CD4-positive, CD25-positive, alpha-beta regulatory T cell (primary cell): ENCODE results near the gene MRPL44. TPM values are rescaled to one million over a fixed set of nuclear protein-coding genes. Genes with fewer than 3 reads are reported as not detected.
A peak's percentile ranks its signal among the peaks of the same experiment; 100 is the strongest.

ENCODE experiments used
- ATAC-seq, 2 donors: fragments of 150-1000 bp; cut with Tn5 transposase; one replicate each; pipeline ENCODE4 v1.10.0; 2021; ENCODE audit warnings: low read depth in 2 of 2, moderate number of reproducible peaks in 2 of 2, moderate library complexity in 1 of 2
- DNase-seq, 3 donors: peaks; one replicate each; pipeline versions ENCODE4 v3.0.0 to v3.0.0-alpha.2; 2012 to 2022; ENCODE audit warnings: mixed read lengths in 1 of 3
- H3K27ac ChIP-seq: one replicate; pipeline ENCODE4 v1.7.0; 2013; ENCODE audit warnings: mild to moderate bottlenecking, low read length; ENCODE audit not compliant: insufficient read depth, poor library complexity, severe bottlenecking
- H3K27me3 ChIP-seq: one replicate; pipeline ENCODE4 v1.7.0; 2013; ENCODE audit warnings: low read length; ENCODE audit not compliant: control insufficient read depth, insufficient read depth
- H3K36me3 ChIP-seq: one replicate; pipeline ENCODE4 v1.7.0; 2013; ENCODE audit warnings: mild to moderate bottlenecking, low read length, moderate library complexity; ENCODE audit not compliant: control insufficient read depth, insufficient read depth
- H3K4me1 ChIP-seq: 2 replicates; pipeline ENCODE4 v1.7.0; 2013; ENCODE audit warnings: mild to moderate bottlenecking, low read length; ENCODE audit not compliant: insufficient read depth, control insufficient read depth, poor library complexity, severe bottlenecking
- H3K4me3 ChIP-seq: one replicate; pipeline ENCODE4 v1.7.0; 2013; ENCODE audit warnings: low read depth, mild to moderate bottlenecking, low read length, moderate library complexity
- H3K9me3 ChIP-seq, 2 experiments: 1 replicate in 1 of 2; 2 replicates in 1 of 2; pipeline ENCODE4 v1.7.0; 2013; ENCODE audit warnings: low read length in 2 of 2, mild to moderate bottlenecking in 1 of 2, moderate library complexity in 1 of 2; ENCODE audit not compliant: control insufficient read depth in 2 of 2
- H3K27ac Mint-ChIP-seq, 3 donors: one replicate each; pipeline ENCODE4 v1.8.0; 2020 to 2022; ENCODE audit warnings: mild to moderate bottlenecking in 3 of 3, mixed read lengths in 3 of 3, moderate library complexity in 2 of 3
- H3K27me3 Mint-ChIP-seq: one replicate; pipeline ENCODE4 v1.8.0; 2022; ENCODE audit warnings: mild to moderate bottlenecking, mixed read lengths
- H3K36me3 Mint-ChIP-seq: one replicate; pipeline ENCODE4 v1.8.0; 2020; ENCODE audit warnings: mixed read lengths
- H3K4me1 Mint-ChIP-seq, 4 donors: one replicate each; pipeline ENCODE4 v1.8.0; 2020 to 2022; ENCODE audit warnings: mixed read lengths in 4 of 4, mild to moderate bottlenecking in 1 of 4
- H3K4me3 Mint-ChIP-seq, 4 donors: one replicate each; pipeline ENCODE4 v1.8.0; 2020 to 2022; ENCODE audit warnings: mild to moderate bottlenecking in 4 of 4, mixed read lengths in 4 of 4, moderate library complexity in 3 of 4
- H3K9me3 Mint-ChIP-seq, 7 donors: one replicate each; pipeline ENCODE4 v1.8.0; 2020 to 2022; ENCODE audit warnings: mixed read lengths in 7 of 7, mild to moderate bottlenecking in 3 of 7, moderate library complexity in 2 of 7
- polyA plus RNA-seq, 4 donors: library from polyadenylated mRNA; unstranded; fragments of 300-500 nt; fragmentation: Illumina TruSeq; gene quantifications; one replicate each; pipeline ENCODE4 v1.2.3, GENCODE V29; 2021
- total RNA-seq: library from RNA; stranded (reverse); gene quantifications from one replicate; pipeline ENCODE4 v1.2.3, GENCODE V29; 2022

MRPL44 gene
- total and polyA plus RNA-seq, 5 donors from 2014 or later, result 27.4 to 46.5 (median 38.4) TPM

- H3K27ac Mint-ChIP-seq, result peak overlapping the region in 2 of 3 donors; percentile 20 to 89
- ATAC-seq (peak in 1 of 2 donors; percentile 30), DNase-seq (no peak)
- H3K4me1 Mint-ChIP-seq, result peaks cover 20 to 58% (median 40%) of the 10 kb centered on the region in 4 donors
- no peaks in the 10 kb centered on the region for H3K27me3 ChIP-seq
- H3K27ac ChIP-seq, result no peak overlapping the region
- peaks cover 15% of the 10 kb centered on the region for H3K4me1 ChIP-seq
- H3K27me3 Mint-ChIP-seq, result no peaks in the 10 kb centered on the region
- peaks cover 0 to 2% of the 10 kb centered on the region in 2 experiments for H3K9me3 ChIP-seq
- peaks cover 0 to 7% (median 0%) of the 10 kb centered on the region in 7 donors for H3K9me3 Mint-ChIP-seq
- peak overlapping the region; percentile 51 for H3K4me3 ChIP-seq
- peaks cover 7% of the 10 kb centered on the region for H3K36me3 Mint-ChIP-seq
- H3K4me3 Mint-ChIP-seq, result peak overlapping the region in 3 of 4 donors; percentile 11 to 36 (median 13)
- no peaks in the 10 kb centered on the region for H3K36me3 ChIP-seq
Measured at GRCh38 chr2:223930103-223930976, 26.9 kb upstream of the MRPL44 start.

GRCh38 chr2:223932816-223933800 lies 24.2 kb upstream of the MRPL44 start:
- H3K27me3 ChIP-seq, result no peaks in the 10 kb centered on the region
- H3K4me3 Mint-ChIP-seq, result no peak overlapping the region
- H3K27ac ChIP-seq, result no peak overlapping the region

GRCh38 chr2:223934870-223935269 lies 22.4 kb upstream of the MRPL44 start:
- Mint-ChIP-seq H3K27ac (peak overlapping the region in 2 of 3 donors; percentile 36 to 62), H3K27me3 (no peaks in the 10 kb centered on the region), H3K4me1 (peaks cover 33 to 82% (median 66%) of the 10 kb centered on the region in 4 donors), H3K36me3 (peaks cover 10% of the 10 kb centered on the region), H3K4me3 (no peak overlapping the region), H3K9me3 (peaks cover 0 to 2% (median 0%) of the 10 kb centered on the region in 7 donors)
- Histone ChIP-seq H3K4me1 (peaks cover 36% of the 10 kb centered on the region), H3K9me3 (no peaks in the 10 kb centered on the region), H3K4me3 (no peak overlapping the region), H3K36me3 (no peaks in the 10 kb centered on the region), H3K27ac (no peak overlapping the region), H3K27me3 (no peaks in the 10 kb centered on the region)
- ATAC-seq (no peak), DNase-seq (no peak)

More at GRCh38 chr2:223932816-223933800, 24.2 kb upstream of the MRPL44 start:
- ATAC-seq (no peak), DNase-seq (no peak)
- no peaks in the 10 kb centered on the region for H3K9me3 Mint-ChIP-seq
- Histone ChIP-seq H3K36me3 (no peaks in the 10 kb centered on the region), H3K4me3 (no peak overlapping the region), H3K4me1 (peaks cover 32% of the 10 kb centered on the region), H3K9me3 (no peaks in the 10 kb centered on the region)
- H3K27me3 Mint-ChIP-seq, result no peaks in the 10 kb centered on the region
- no peak overlapping the region for H3K27ac Mint-ChIP-seq
- peaks cover 29 to 75% (median 57%) of the 10 kb centered on the region in 4 donors for H3K4me1 Mint-ChIP-seq
- H3K36me3 Mint-ChIP-seq, result peaks cover 3% of the 10 kb centered on the region

GRCh38 chr2:223935459-223936125 lies 21.7 kb upstream of the MRPL44 start:
- peak overlapping the region in 2 of 4 donors; percentile 7 to 48 for H3K4me3 Mint-ChIP-seq
- no peak for ATAC-seq
- H3K27me3 ChIP-seq, result no peaks in the 10 kb centered on the region
- H3K27ac ChIP-seq, result no peak overlapping the region
- H3K36me3 Mint-ChIP-seq, result peaks cover 10% of the 10 kb centered on the region
- peak overlapping the region; percentile 4 to 35 (median 10) for H3K27ac Mint-ChIP-seq
- no peaks in the 10 kb centered on the region for H3K9me3 ChIP-seq
- DNase-seq, result no peak
- no peaks in the 10 kb centered on the region for H3K36me3 ChIP-seq
- no peak overlapping the region for H3K4me3 ChIP-seq
- H3K27me3 Mint-ChIP-seq, result no peaks in the 10 kb centered on the region
- H3K4me1 Mint-ChIP-seq, result peaks cover 30 to 77% (median 60%) of the 10 kb centered on the region in 4 donors
- H3K9me3 Mint-ChIP-seq, result peaks cover 0 to 3% (median 0%) of the 10 kb centered on the region in 7 donors
- peaks cover 28% of the 10 kb centered on the region for H3K4me1 ChIP-seq

GRCh38 chr2:223936862-223937326 lies 20.4 kb upstream of the MRPL44 start:
- ATAC-seq, result peak; percentile 52 to 60
- H3K4me1 ChIP-seq, result peaks cover 33% of the 10 kb centered on the region

GRCh38 chr2:223937535-223937934 lies 19.7 kb upstream of the MRPL44 start:
- Mint-ChIP-seq H3K36me3 (peaks cover 14% of the 10 kb centered on the region), H3K27ac (peak overlapping the region in 1 of 3 donors; percentile 4), H3K27me3 (no peaks in the 10 kb centered on the region), H3K4me3 (peak overlapping the region in 1 of 4 donors; percentile 31), H3K9me3 (peaks cover 0 to 3% (median 2%) of the 10 kb centered on the region in 7 donors), H3K4me1 (peaks cover 28 to 78% (median 60%) of the 10 kb centered on the region in 4 donors)
- DNase-seq (peak in 1 of 3 donors; percentile 20), ATAC-seq (no peak)
- peaks cover 35% of the 10 kb centered on the region for H3K4me1 ChIP-seq
- H3K4me3 ChIP-seq, result peak overlapping the region; percentile 45
- no peaks in the 10 kb centered on the region for H3K36me3 ChIP-seq
- H3K27me3 ChIP-seq, result no peaks in the 10 kb centered on the region
- no peaks in the 10 kb centered on the region for H3K9me3 ChIP-seq
- no peak overlapping the region for H3K27ac ChIP-seq

More at GRCh38 chr2:223936862-223937326, 20.4 kb upstream of the MRPL44 start:
- H3K4me3 ChIP-seq, result peak overlapping the region; percentile 45
- H3K4me1 Mint-ChIP-seq, result peaks cover 28 to 78% (median 61%) of the 10 kb centered on the region in 4 donors
- H3K36me3 Mint-ChIP-seq, result peaks cover 14% of the 10 kb centered on the region
- no peaks in the 10 kb centered on the region for H3K27me3 ChIP-seq
- peak overlapping the region in 1 of 3 donors; percentile 4 for H3K27ac Mint-ChIP-seq
- H3K27me3 Mint-ChIP-seq, result no peaks in the 10 kb centered on the region
- H3K36me3 ChIP-seq, result no peaks in the 10 kb centered on the region
- DNase-seq, result peak in 1 of 3 donors; percentile 77
- no peaks in the 10 kb centered on the region for H3K9me3 ChIP-seq
- no peak overlapping the region for H3K27ac ChIP-seq
- peak overlapping the region in 3 of 4 donors; percentile 1 to 63 (median 57) for H3K4me3 Mint-ChIP-seq
- H3K9me3 Mint-ChIP-seq, result peaks cover 0 to 3% (median 2%) of the 10 kb centered on the region in 7 donors
